SJCRH30 (cell line): Measurements from ENCODE around the gene TCHP. TPM values are rescaled to one million over a fixed set of nuclear protein-coding genes. Genes with fewer than 3 reads are reported as not detected.
A peak's percentile ranks its signal among the peaks of the same experiment; 100 is the strongest.

Experiments
- DNase-seq, 2 experiments: peaks; one replicate each; pipeline ENCODE4 v3.0.0-alpha.2; 2015 to 2020
- H3K27ac ChIP-seq: fragments of 250-450 bp; sonication (Bioruptor Pico); 2 replicates; pipeline ENCODE4 v1.5.1; 2020; ENCODE audit warnings: mild to moderate bottlenecking, moderate library complexity
- H3K27me3 ChIP-seq: fragments of 250-450 bp; sonication (Bioruptor Pico); 2 replicates; pipeline ENCODE4 v1.5.1; 2020; ENCODE audit warnings: mild to moderate bottlenecking, moderate library complexity
- H3K36me3 ChIP-seq: fragments of 250-450 bp; sonication (Bioruptor Pico); 2 replicates; pipeline ENCODE4 v1.5.1; 2020; ENCODE audit warnings: mild to moderate bottlenecking, moderate library complexity
- H3K4me1 ChIP-seq: fragments of 250-450 bp; sonication (Bioruptor Pico); 2 replicates; pipeline ENCODE4 v1.5.1; 2020; ENCODE audit warnings: mild to moderate bottlenecking, moderate library complexity
- H3K4me3 ChIP-seq: fragments of 250-450 bp; sonication (Bioruptor Pico); 2 replicates; pipeline ENCODE4 v1.5.1; 2020; ENCODE audit warnings: mild to moderate bottlenecking, moderate library complexity
- H3K9me3 ChIP-seq: fragments of 250-450 bp; sonication (Bioruptor Pico); replicated peaks from 2 replicates; pipeline ENCODE4 v1.5.1; 2020; ENCODE audit warnings: mild to moderate bottlenecking, moderate library complexity
- total RNA-seq: library from RNA; depleted of rRNA; stranded (reverse); fragments of >200 nt; shearing (Covaris generic); gene quantifications from 2 replicates; pipeline ENCODE4 v1.2.3, GENCODE V29; 2014

The TCHP gene
- total RNA-seq, 1 experiment from 2014 or later = 21.1 TPM

- H3K36me3 ChIP-seq = peaks cover 54% of the 10 kb centered on the region
- no peaks in the 10 kb centered on the region for H3K9me3 ChIP-seq
- H3K27ac ChIP-seq = no peak overlapping the region
- no peak overlapping the region for H3K4me3 ChIP-seq
- H3K4me1 ChIP-seq = no peaks in the 10 kb centered on the region
- H3K27me3 ChIP-seq = no peaks in the 10 kb centered on the region
- peak in 1 of 2 experiments; percentile 9 for DNase-seq
Measured at GRCh38 chr12:109912855-109913321, 12.8 kb downstream of the TCHP start.

GRCh38 chr12:109914461-109914860 is 14.4 kb downstream of the TCHP start:
- Histone ChIP-seq H3K27ac (no peak overlapping the region), H3K4me3 (no peak overlapping the region), H3K4me1 (no peaks in the 10 kb centered on the region), H3K36me3 (peaks cover 48% of the 10 kb centered on the region), H3K9me3 (no peaks in the 10 kb centered on the region), H3K27me3 (no peaks in the 10 kb centered on the region)
- DNase-seq = no peak

- DNase-seq = no peak
- Histone ChIP-seq H3K36me3 (peaks cover 51% of the 10 kb centered on the region), H3K27me3 (no peaks in the 10 kb centered on the region), H3K4me1 (no peaks in the 10 kb centered on the region), H3K27ac (no peak overlapping the region), H3K4me3 (no peak overlapping the region), H3K9me3 (no peaks in the 10 kb centered on the region)
Measured at GRCh38 chr12:109915171-109916040, 15.3 kb downstream of the TCHP start.

GRCh38 chr12:109916045-109916444 is 16.0 kb downstream of the TCHP start:
- no peak overlapping the region for H3K4me3 ChIP-seq
- H3K36me3 ChIP-seq = peaks cover 52% of the 10 kb centered on the region
- no peaks in the 10 kb centered on the region for H3K4me1 ChIP-seq
- no peak for DNase-seq
- H3K27me3 ChIP-seq = no peaks in the 10 kb centered on the region
- no peaks in the 10 kb centered on the region for H3K9me3 ChIP-seq
- H3K27ac ChIP-seq = no peak overlapping the region

GRCh38 chr12:109919456-109919855 is 19.4 kb downstream of the TCHP start:
- Histone ChIP-seq H3K27me3 (no peaks in the 10 kb centered on the region), H3K36me3 (peaks cover 39% of the 10 kb centered on the region), H3K27ac (no peak overlapping the region), H3K9me3 (no peaks in the 10 kb centered on the region), H3K4me1 (no peaks in the 10 kb centered on the region), H3K4me3 (no peak overlapping the region)
- DNase-seq = no peak

- Histone ChIP-seq H3K9me3 (no peaks in the 10 kb centered on the region), H3K27ac (no peak overlapping the region), H3K36me3 (peaks cover 36% of the 10 kb centered on the region), H3K4me3 (no peak overlapping the region), H3K27me3 (no peaks in the 10 kb centered on the region), H3K4me1 (peaks cover 6% of the 10 kb centered on the region; the same call in 1 of the 2 replicates)
- DNase-seq = no peak
Measured at GRCh38 chr12:109920261-109920780, 20.2 kb downstream of the TCHP start.

GRCh38 chr12:109921982-109922381 is 21.9 kb downstream of the TCHP start:
- H3K4me3 ChIP-seq = no peak overlapping the region
- H3K36me3 ChIP-seq = peaks cover 25% of the 10 kb centered on the region
- peak in 1 of 2 experiments; percentile 19 for DNase-seq
- no peaks in the 10 kb centered on the region for H3K27me3 ChIP-seq
- H3K9me3 ChIP-seq = no peaks in the 10 kb centered on the region
- H3K27ac ChIP-seq = no peak overlapping the region
- peaks cover 18% of the 10 kb centered on the region; the same call in 1 of the 2 replicates for H3K4me1 ChIP-seq

- DNase-seq = no peak
- Histone ChIP-seq H3K4me3 (no peak overlapping the region), H3K27ac (no peak overlapping the region), H3K9me3 (no peaks in the 10 kb centered on the region), H3K27me3 (no peaks in the 10 kb centered on the region), H3K4me1 (peaks cover 18% of the 10 kb centered on the region; the same call in 1 of the 2 replicates), H3K36me3 (peaks cover 27% of the 10 kb centered on the region)
Measured at GRCh38 chr12:109923038-109923437, 23.0 kb downstream of the TCHP start.

- Histone ChIP-seq H3K36me3 (peaks cover 24% of the 10 kb centered on the region), H3K27ac (no peak overlapping the region), H3K9me3 (no peaks in the 10 kb centered on the region), H3K27me3 (no peaks in the 10 kb centered on the region), H3K4me3 (no peak overlapping the region), H3K4me1 (peaks cover 18% of the 10 kb centered on the region; the same call in 1 of the 2 replicates)
- no peak for DNase-seq
Measured at GRCh38 chr12:109923481-109924245, 23.6 kb downstream of the TCHP start.

GRCh38 chr12:109925185-109925840 is 25.2 kb downstream of the TCHP start:
- Histone ChIP-seq H3K4me1 (peaks cover 18% of the 10 kb centered on the region; the same call in 1 of the 2 replicates), H3K27me3 (no peaks in the 10 kb centered on the region), H3K27ac (peak overlapping the region; percentile 81), H3K4me3 (no peak overlapping the region; the same call in 1 of the 2 replicates), H3K9me3 (no peaks in the 10 kb centered on the region), H3K36me3 (peaks cover 19% of the 10 kb centered on the region)
- peak; percentile 83 to 84 for DNase-seq

GRCh38 chr12:109926016-109926415 is 25.9 kb downstream of the TCHP start:
- no peaks in the 10 kb centered on the region for H3K9me3 ChIP-seq

GRCh38 chr12:109926488-109927210 is 26.6 kb downstream of the TCHP start:
- Histone ChIP-seq H3K9me3 (no peaks in the 10 kb centered on the region), H3K27me3 (no peaks in the 10 kb centered on the region), H3K4me3 (no peak overlapping the region), H3K27ac (peak overlapping the region; percentile 81; the same call in 1 of the 2 replicates), H3K36me3 (peaks cover 27% of the 10 kb centered on the region), H3K4me1 (peaks cover 18% of the 10 kb centered on the region; the same call in 1 of the 2 replicates)
- DNase-seq = peak in 1 of 2 experiments; percentile 38

More at GRCh38 chr12:109926016-109926415, 25.9 kb downstream of the TCHP start:
- Histone ChIP-seq H3K36me3 (peaks cover 23% of the 10 kb centered on the region), H3K4me1 (peaks cover 18% of the 10 kb centered on the region; the same call in 1 of the 2 replicates), H3K27me3 (no peaks in the 10 kb centered on the region), H3K27ac (peak overlapping the region; percentile 81), H3K4me3 (peak overlapping the region; percentile 11; the same call in 1 of the 2 replicates)
- DNase-seq = peak; percentile 44 to 47

GRCh38 chr12:109927622-109928021 is 27.5 kb downstream of the TCHP start:
- no peak overlapping the region for H3K27ac ChIP-seq
- H3K36me3 ChIP-seq = peaks cover 36% of the 10 kb centered on the region
- H3K27me3 ChIP-seq = no peaks in the 10 kb centered on the region
- peaks cover 18% of the 10 kb centered on the region; the same call in 1 of the 2 replicates for H3K4me1 ChIP-seq
- H3K4me3 ChIP-seq = no peak overlapping the region
- H3K9me3 ChIP-seq = no peaks in the 10 kb centered on the region
- peak in 1 of 2 experiments; percentile 49 for DNase-seq
